K562 (cell line): ENCODE measurements around the gene SPTBN4. TPM values are rescaled to one million over a fixed set of nuclear protein-coding genes. Genes with fewer than 3 reads are reported as not detected.

Experiments used
- ESRRA ChIP-seq: fragments of 450-650 bp; IDR thresholded peaks from 2 replicates; pipeline ENCODE4 v1.6.1; 2014; ENCODE audit warnings: low read depth, mild to moderate bottlenecking, moderate library complexity, borderline replicate concordance
- FOXJ2 ChIP-seq: fragments of 200-800 bp; sonication (Bioruptor generic); IDR thresholded peaks from 2 replicates; pipeline ENCODE4 v1.6.1; 2016; ENCODE audit warnings: missing genetic modification characterization, missing compliant biosample characterization
- KLF13 ChIP-seq: fragments of 450-650 bp; IDR thresholded peaks from 2 replicates; pipeline ENCODE4 v1.6.1; 2016; ENCODE audit warnings: missing genetic modification characterization, low read depth, mild to moderate bottlenecking, missing compliant biosample characterization, moderate library complexity, borderline replicate concordance
- SRSF9 ChIP-seq: fragments of 200-400 bp; formaldehyde crosslinking; IDR thresholded peaks from 2 replicates; pipeline ENCODE4 v1.6.1; 2017; ENCODE audit warnings: low read depth, low read length, borderline replicate concordance
- ZNF184 ChIP-seq: sonication (generic); formaldehyde crosslinking; IDR thresholded peaks from 2 replicates; pipeline ENCODE4 v1.5.0; 2020; ENCODE audit warnings: missing genetic modification reagents
- polyA plus RNA-seq, 8 experiments: library from polyadenylated mRNA; depleted of rRNA in 4 of 8; stranded (reverse) in 5 of 8; unstranded in 3 of 8; fragments of >200 nt; fragmentation: Nextera tagmentation in 2 of 8; fragmentation: Illumina TruSeq in 1 of 8; extraction: Ambion mirVana in 2 of 8; extraction: Trizol in 1 of 8; gene quantifications; 2 replicates each; pipeline versions ENCODE4 v1.2.1 to v1.2.3, GENCODE V29; 2011 to 2014; ENCODE audit warnings: inconsistent platforms in 1 of 8, missing spikeins in 1 of 8
- total RNA-seq, 7 experiments: library from RNA; depleted of rRNA in 6 of 7; stranded (reverse); fragments of >200 nt in 6 of 7; fragmentation: Illumina TruSeq in 2 of 7; extraction: Trizol in 2 of 7; gene quantifications; 2 replicates each; pipeline versions ENCODE4 v1.2.1 to v1.2.3, GENCODE V29; 2011 to 2021; ENCODE audit warnings: low replicate concordance in 1 of 7
- TF ChIP-seq, protein P1 (sequence below): fragments of 450-650 bp; formaldehyde crosslinking; IDR thresholded peaks from 2 replicates; pipeline ENCODE4 v1.4.0; 2020; ENCODE audit warnings: mild to moderate bottlenecking, moderate library complexity

SPTBN4 gene
- total and polyA plus RNA-seq, 9 of the 15 experiments (the other 6 are each of a cell fraction or from before 2014, with no cell fraction given): 0.01 to 1.5 (median 0.86) TPM

- TF ChIP-seq KLF13 (tag) (no peak), ESRRA (peak; percentile 69; the same call in 1 of the 2 replicates), SRSF9 (no peak), FOXJ2 (no peak), ZNF184 (CRISPR knock-in tag) (no peak)
- TF ChIP-seq, protein P1, sequence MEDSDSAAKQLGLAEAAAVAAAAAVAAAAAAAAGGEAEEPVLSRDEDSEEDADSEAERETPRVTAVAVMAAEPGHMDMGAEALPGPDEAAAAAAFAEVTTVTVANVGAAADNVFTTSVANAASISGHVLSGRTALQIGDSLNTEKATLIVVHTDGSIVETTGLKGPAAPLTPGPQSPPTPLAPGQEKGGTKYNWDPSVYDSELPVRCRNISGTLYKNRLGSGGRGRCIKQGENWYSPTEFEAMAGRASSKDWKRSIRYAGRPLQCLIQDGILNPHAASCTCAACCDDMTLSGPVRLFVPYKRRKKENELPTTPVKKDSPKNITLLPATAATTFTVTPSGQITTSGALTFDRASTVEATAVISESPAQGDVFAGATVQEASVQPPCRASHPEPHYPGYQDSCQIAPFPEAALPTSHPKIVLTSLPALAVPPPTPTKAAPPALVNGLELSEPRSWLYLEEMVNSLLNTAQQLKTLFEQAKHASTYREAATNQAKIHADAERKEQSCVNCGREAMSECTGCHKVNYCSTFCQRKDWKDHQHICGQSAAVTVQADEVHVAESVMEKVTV (CRISPR knock-in tag): peak; percentile 42; the same call in 1 of the 2 replicates
- TF ChIP-seq, all 486 proteins: peak for 149
These were observed 45.7 kb upstream of the SPTBN4 start (continued) for GRCh38 chr19:40420766-40421765.
